Tibial artery (tissue), 4 donors: Measurements from ENCODE around the gene MAN1B1.

Source experiments
- DNase-seq, 2 donors: peaks; one replicate each; pipeline ENCODE4 v3.0.0-alpha.2; 2019
- H3K27ac ChIP-seq, 2 donors: fragments of 200-600 bp; sonication (generic) in 1 of 2; 1 replicate in 1 of 2; 2 replicates in 1 of 2; pipeline ENCODE4 v1.5.1; 2018 to 2019; ENCODE audit warnings: mild to moderate bottlenecking in 1 of 2
- H3K27me3 ChIP-seq, 2 donors: fragments of 200-600 bp; sonication (generic) in 1 of 2; one replicate each; pipeline versions ENCODE4 v1.5.1 to v1.6.0; 2016 to 2019
- H3K36me3 ChIP-seq, 3 donors: fragments of 200-600 bp; sonication (generic) in 2 of 3; one replicate each; pipeline ENCODE4 v1.5.1; 2016 to 2019; ENCODE audit warnings: mild to moderate bottlenecking in 2 of 3
- H3K4me1 ChIP-seq, 4 donors: fragments of 200-600 bp; sonication (generic) in 2 of 4; 1 replicate in 3 of 4; 2 replicates in 1 of 4; pipeline ENCODE4 v1.5.1; 2016 to 2019
- H3K4me3 ChIP-seq, 2 donors: fragments of 200-600 bp; sonication (generic) in 1 of 2; 1 replicate in 1 of 2; 2 replicates in 1 of 2; pipeline ENCODE4 v1.5.1; 2018 to 2019; ENCODE audit warnings: mild to moderate bottlenecking in 2 of 2
- H3K9me3 ChIP-seq, 3 donors: fragments of 200-600 bp; sonication (generic) in 1 of 3; one replicate each; pipeline ENCODE4 v1.5.1; 2016 to 2019
- CTCF ChIP-seq, 2 experiments: fragments of 200-600 bp in 1 of 2; fragments of 450-650 bp in 1 of 2; IDR thresholded peaks; one replicate each; pipeline ENCODE4 v1.5.1; 2017 to 2019; ENCODE audit warnings: antibody characterized with exemption in 2 of 2, mild to moderate bottlenecking in 1 of 2, moderate library complexity in 1 of 2
- intact Hi-C: fragments of 100-400 bp; cut with DNase I; formaldehyde crosslinking; loops from one replicate; pipeline ENCODE4 v1.15.0; 2023; ENCODE audit warnings: low total_unique reads

The MAN1B1 gene

GRCh38 chr9:137138058-137138721 lies 51.4 kb downstream of the MAN1B1 start:
- no peak overlapping the region for H3K4me3 ChIP-seq
- H3K27ac ChIP-seq: no peak overlapping the region
- no peaks in the 10 kb centered on the region for H3K36me3 ChIP-seq
- no peak for TF ChIP-seq CTCF (IDR thresholded peaks at IDR 0.05)
- intact Hi-C loops: no loop called here
- peaks cover 0 to 9% (median 5%) of the 10 kb centered on the region in 4 donors for H3K4me1 ChIP-seq
- DNase-seq: no peak
- H3K9me3 ChIP-seq: no peaks in the 10 kb centered on the region
- peaks cover 0 to 93% of the 10 kb centered on the region in 2 donors for H3K27me3 ChIP-seq

DNA sequence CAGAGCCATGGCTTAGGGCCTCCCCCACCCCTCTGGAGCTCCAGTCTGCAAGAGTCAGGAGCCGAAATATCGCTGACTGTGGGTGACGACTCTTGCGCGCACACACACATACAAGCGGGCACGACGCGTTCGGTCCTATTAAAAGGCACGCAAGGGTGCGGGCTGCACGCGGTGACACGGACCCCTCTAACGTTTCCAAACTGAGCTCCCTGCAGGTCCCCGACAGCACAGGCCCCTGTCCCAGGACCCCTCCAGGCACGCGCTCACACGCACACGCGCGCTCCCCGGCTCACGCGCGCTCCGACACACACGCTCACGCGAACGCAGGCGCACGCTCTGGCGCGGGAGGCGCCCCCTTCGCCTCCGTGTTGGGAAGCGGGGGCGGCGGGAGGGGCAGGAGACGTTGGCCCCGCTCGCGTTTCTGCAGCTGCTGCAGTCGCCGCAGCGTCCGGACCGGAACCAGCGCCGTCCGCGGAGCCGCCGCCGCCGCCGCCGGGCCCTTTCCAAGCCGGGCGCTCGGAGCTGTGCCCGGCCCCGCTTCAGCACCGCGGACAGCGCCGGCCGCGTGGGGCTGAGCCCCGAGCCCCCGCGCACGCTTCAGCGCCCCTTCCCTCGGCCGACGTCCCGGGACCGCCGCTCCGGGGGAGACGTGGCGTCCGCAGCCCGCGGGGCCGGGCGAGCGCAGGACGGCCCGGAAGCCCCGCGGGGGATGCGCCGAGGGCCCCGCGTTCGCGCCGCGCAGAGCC lies 52.1 kb downstream of the MAN1B1 start, which contains the start of gene GRIN1:
Gene GRIN1, plus strand, starts transcription at position 433 of the 746 bp plus-strand sequence. CDS start 333 bp downstream, outside the sequence.
- no peak within 1 kb of the TSS for H3K27ac ChIP-seq
- no peak for TF ChIP-seq CTCF (IDR thresholded peaks at IDR 0.05)
- H3K27me3 ChIP-seq: peaks cover 0 to 96% of the 10 kb centered on the region in 2 donors
- intact Hi-C loops: no loop called here
- no peak within 1 kb of the TSS for H3K4me3 ChIP-seq
- H3K9me3 ChIP-seq: no peaks in the 10 kb centered on the region
- peaks cover 0 to 9% (median 5%) of the 10 kb centered on the region in 4 donors for H3K4me1 ChIP-seq
- DNase-seq: no peak
- no peaks in the 10 kb centered on the region for H3K36me3 ChIP-seq

DNA sequence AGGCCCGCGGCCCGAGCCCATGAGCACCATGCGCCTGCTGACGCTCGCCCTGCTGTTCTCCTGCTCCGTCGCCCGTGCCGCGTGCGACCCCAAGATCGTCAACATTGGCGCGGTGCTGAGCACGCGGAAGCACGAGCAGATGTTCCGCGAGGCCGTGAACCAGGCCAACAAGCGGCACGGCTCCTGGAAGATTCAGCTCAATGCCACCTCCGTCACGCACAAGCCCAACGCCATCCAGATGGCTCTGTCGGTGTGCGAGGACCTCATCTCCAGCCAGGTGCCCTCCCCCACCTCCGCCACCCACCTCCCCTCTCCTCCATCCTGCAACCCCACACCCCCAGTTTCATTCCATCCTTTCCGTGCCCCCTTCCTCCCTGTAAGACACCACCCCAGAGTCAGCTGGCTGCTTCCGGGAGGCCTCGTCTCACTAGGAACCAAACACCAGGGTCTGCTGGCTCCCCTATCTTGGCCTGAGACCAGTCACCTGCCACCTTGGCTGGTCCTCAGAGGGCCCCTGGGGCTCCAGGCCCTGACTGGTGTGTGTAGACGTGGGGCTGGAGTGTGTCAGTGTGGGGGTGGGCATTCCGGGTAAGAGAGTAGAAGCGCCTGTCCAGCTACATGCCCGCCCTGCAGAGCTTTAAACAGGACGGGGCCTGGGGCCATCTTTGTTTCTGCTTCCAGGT lies 52.8 kb downstream of the MAN1B1 start:
- H3K36me3 ChIP-seq: no peaks in the 10 kb centered on the region
- no peak for DNase-seq
- no peak for TF ChIP-seq CTCF (IDR thresholded peaks at IDR 0.05)
- peaks cover 0 to 9% (median 5%) of the 10 kb centered on the region in 4 donors for H3K4me1 ChIP-seq
- intact Hi-C loops: no loop called here
- H3K4me3 ChIP-seq: no peak overlapping the region
- no peaks in the 10 kb centered on the region for H3K9me3 ChIP-seq
- H3K27ac ChIP-seq: no peak overlapping the region
- peaks cover 0 to 99% of the 10 kb centered on the region in 2 donors for H3K27me3 ChIP-seq

DNA sequence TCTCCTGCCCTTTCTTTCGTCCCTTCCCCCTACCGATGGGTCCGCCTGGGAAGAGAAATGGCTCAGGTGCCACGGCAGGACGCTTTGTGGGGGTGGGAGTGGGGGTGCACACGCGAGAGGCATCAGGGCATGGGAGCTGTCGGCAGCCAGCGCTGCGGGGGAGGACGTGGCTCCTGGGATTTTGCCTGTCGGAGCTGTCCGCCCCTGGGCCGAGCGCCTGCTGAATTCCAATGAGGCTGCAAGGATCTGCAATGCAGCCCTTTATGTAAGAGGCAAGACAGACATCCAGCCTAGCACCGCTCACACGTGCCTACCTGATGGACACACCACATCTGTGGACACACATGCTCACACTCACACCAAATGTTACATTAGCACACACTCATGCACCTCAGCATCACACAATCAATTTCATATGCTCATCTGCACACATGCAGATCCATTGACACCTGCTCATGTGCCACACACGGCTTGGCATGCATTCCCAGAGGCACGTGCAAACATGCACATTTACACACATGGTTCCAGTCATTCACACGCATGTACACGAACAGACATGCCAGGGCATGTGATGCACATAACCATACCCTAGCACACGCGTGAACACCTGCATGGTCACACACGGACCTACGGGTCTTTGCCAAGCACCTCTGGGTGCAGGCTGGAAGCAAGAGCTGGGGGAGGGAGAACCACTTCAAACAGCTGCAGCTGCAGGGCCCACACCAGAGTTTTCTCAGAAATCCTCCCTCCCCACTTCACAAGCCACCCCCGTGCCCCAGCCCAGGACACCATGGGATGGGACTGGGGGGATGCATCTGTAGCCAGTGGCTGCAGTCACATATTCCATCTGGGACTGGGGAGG lies 53.6 kb downstream of the MAN1B1 start:
- Histone ChIP-seq H3K4me1 (peaks cover 0 to 9% (median 5%) of the 10 kb centered on the region in 4 donors), H3K4me3 (no peak overlapping the region), H3K27ac (no peak overlapping the region), H3K36me3 (no peaks in the 10 kb centered on the region), H3K27me3 (peaks cover 0 to 94% of the 10 kb centered on the region in 2 donors), H3K9me3 (no peaks in the 10 kb centered on the region)
- TF ChIP-seq CTCF (IDR thresholded peaks at IDR 0.05): no peak
- intact Hi-C loops: no loop called here
- no peak for DNase-seq
